ENCODE data around the gene FCRL6.
A peak's percentile ranks its signal among the peaks of the same experiment; 100 is the strongest.

Gene FCRL6

GRCh38 chr1:159781992-159782391 lies 20.2 kb upstream of the FCRL6 start:
- no peak overlapping the region for H3K4me3 ChIP-seq (ENCODE audit: low read depth, low read length)
- TF ChIP-seq, protein P1, sequence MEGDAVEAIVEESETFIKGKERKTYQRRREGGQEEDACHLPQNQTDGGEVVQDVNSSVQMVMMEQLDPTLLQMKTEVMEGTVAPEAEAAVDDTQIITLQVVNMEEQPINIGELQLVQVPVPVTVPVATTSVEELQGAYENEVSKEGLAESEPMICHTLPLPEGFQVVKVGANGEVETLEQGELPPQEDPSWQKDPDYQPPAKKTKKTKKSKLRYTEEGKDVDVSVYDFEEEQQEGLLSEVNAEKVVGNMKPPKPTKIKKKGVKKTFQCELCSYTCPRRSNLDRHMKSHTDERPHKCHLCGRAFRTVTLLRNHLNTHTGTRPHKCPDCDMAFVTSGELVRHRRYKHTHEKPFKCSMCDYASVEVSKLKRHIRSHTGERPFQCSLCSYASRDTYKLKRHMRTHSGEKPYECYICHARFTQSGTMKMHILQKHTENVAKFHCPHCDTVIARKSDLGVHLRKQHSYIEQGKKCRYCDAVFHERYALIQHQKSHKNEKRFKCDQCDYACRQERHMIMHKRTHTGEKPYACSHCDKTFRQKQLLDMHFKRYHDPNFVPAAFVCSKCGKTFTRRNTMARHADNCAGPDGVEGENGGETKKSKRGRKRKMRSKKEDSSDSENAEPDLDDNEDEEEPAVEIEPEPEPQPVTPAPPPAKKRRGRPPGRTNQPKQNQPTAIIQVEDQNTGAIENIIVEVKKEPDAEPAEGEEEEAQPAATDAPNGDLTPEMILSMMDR (IDR thresholded peaks at IDR 0.05; ENCODE audit: low read depth, low read length), result no peak

DNA sequence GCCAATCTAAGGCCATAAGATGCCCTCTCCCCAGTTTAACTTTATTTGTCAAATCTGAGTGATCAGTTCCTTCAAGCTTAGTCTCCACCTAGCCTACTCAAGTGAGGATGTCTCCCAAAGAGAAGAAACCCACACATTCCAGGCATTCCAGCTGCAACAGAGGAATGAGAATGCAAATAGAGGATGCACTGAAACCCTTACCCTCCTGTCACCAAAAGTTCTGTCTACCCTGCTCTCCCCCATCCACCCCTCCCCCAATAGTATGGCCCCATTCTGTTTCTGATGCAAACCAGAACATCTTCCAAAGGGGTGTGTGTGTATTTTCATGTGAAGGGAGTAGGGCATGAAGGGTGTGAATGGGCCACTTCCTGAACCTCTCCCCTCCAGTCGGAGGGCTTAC lies 18.4 kb upstream of the FCRL6 start:
- TF ChIP-seq, protein P1 (IDR thresholded peaks at IDR 0.05; ENCODE audit: low read depth, low read length), result no peak

DNA sequence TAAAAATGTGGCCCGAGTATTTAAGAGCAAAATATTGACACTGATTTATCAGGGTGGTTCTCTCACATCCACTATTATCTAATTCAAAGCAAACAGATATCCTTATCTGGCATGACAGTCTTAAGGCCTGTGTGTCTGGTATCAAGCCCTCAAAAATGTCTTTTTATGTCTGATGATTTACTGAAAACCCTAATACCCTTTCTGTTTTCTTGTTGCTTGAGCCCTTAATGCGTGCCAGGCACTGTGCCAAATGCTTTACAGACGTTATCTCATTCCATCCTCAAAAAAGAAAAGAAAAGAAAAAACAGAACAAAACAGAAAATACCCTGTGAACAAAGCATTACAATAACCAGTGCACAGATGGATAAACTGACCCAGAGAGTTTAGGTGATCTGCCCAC lies 15.7 kb upstream of the FCRL6 start:
- TF ChIP-seq, protein P1 (IDR thresholded peaks at IDR 0.05; ENCODE audit: low read depth, low read length), result no peak
- H3K4me3 ChIP-seq (ENCODE audit: low read depth, low read length), result no peak overlapping the region

More for the DNA sequence above, 18.4 kb upstream of the FCRL6 start:
- no peak overlapping the region for H3K4me3 ChIP-seq (ENCODE audit: low read depth, low read length)

GRCh38 chr1:159786966-159787365 lies 15.2 kb upstream of the FCRL6 start:
- TF ChIP-seq, protein P1 (IDR thresholded peaks at IDR 0.05; ENCODE audit: low read depth, low read length), result no peak
- no peak overlapping the region for H3K4me3 ChIP-seq (ENCODE audit: low read depth, low read length)

DNA sequence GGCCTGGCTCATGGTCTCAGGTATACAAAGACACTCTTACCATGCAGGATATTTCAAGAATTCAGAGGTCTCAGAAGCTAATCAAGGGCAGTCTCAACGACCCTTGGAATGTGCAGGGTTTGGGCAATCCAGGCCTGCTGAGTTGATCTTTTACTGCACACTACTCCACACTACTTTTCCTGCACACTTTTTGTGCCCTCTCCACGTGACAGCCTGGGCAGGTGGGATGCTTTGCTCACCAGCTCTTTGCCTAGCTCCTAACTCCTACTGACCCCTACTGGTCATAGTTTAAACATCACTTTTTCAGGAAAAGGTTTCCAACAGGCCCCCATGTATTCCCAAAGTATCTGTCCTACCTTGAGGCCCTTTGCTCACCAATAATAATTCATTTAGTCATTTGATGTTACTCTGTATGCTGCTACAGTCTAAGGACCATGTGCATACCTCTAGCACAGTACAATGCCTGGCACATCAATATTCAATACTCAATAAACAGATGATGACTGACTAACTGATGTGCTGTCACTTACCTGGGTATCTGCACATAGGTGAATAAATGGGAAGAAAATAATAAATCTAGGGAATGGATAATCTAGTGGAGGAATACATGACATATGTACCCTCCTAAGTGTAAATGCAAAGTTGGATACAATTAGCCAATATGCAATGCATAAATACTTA lies 11.8 kb upstream of the FCRL6 start:
- TF ChIP-seq, protein P1 (IDR thresholded peaks at IDR 0.05; ENCODE audit: low read depth, low read length), result peak; percentile 56
- no peak overlapping the region for H3K4me3 ChIP-seq (ENCODE audit: low read depth, low read length)

DNA sequence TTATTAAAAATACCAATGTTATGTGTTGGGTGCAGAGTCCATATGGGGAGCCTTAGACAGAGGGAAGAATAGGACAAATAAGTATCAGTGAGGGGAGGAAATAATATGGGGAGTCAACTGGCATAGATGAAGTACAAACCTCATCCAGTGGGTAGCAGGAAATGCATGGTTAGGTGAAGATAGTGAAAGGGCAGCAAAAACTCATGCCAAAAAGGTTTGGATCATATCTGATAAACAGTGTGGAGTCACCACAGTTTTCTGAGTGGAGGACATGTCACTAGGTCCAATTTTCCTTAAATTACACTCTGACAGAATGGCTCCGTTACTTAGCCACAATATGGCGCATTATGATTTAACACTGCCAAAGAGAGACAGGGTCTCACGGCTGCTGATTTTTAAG lies 11.1 kb upstream of the FCRL6 start:
- TF ChIP-seq, protein P1 (IDR thresholded peaks at IDR 0.05; ENCODE audit: low read depth, low read length), result no peak
- no peak overlapping the region for H3K4me3 ChIP-seq (ENCODE audit: low read depth, low read length)

DNA sequence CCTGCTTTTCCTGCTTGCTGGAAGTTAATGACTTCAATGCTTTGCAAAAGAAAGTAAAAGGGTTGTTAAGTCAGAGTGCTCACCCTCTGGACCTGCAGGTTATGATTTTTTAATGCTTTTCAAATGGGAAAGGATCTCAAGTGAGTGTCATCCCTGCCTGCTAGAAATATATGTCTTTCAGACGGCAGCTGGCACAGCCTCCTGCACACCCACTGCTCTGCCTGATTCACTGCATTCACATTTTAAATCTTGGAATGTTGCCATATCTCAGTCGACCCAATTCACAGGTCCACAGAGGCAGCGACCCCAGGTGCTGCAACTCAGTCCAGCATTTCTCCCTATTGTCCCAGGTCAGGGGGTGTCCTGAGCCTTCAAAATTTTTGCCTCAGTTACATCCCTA lies 10.7 kb upstream of the FCRL6 start:
- TF ChIP-seq, protein P1 (IDR thresholded peaks at IDR 0.05; ENCODE audit: low read depth, low read length), result no peak

More for the DNA sequence above, 10.7 kb upstream of the FCRL6 start:
- no peak overlapping the region for H3K4me3 ChIP-seq (ENCODE audit: low read depth, low read length)

All from WI38 (cell line).